Liver (tissue), 3 donors: ENCODE data around the gene SMC6.

Source experiments
- FOXA1 ChIP-seq: IDR thresholded peaks from 2 replicates; pipeline ENCODE4 v1.6.1; 2016; ENCODE audit warnings: antibody characterized with exemption
- FOXA2 ChIP-seq: IDR thresholded peaks from 2 replicates; pipeline ENCODE4 v1.6.1; 2016; ENCODE audit warnings: antibody characterized with exemption
- TAF1 ChIP-seq: conservative IDR thresholded peaks from 2 replicates; pipeline ENCODE4 v1.6.1; 2016; ENCODE audit warnings: antibody characterized with exemption, mild to moderate bottlenecking
- TF ChIP-seq, protein P1 (sequence below): fragments of 150-350 bp; IDR thresholded peaks from 2 replicates; pipeline ENCODE4 v1.5.1; 2017; ENCODE audit warnings: improper control_type of control experiment, low read depth, low read length; ENCODE audit not compliant: missing input control
- TF ChIP-seq, protein P2 (sequence below): IDR thresholded peaks from 2 replicates; pipeline ENCODE4 v1.6.1; 2016; ENCODE audit warnings: antibody characterized with exemption
- TF ChIP-seq, protein P3 (sequence below): IDR thresholded peaks from 2 replicates; pipeline ENCODE4 v1.6.1; 2016; ENCODE audit warnings: antibody characterized with exemption, mild to moderate bottlenecking
- TF ChIP-seq, protein P4 (sequence below): IDR thresholded peaks from 2 replicates; pipeline ENCODE4 v1.6.1; 2016; ENCODE audit warnings: antibody characterized with exemption
- TF ChIP-seq, protein P5 (sequence below): IDR thresholded peaks from 2 replicates; pipeline ENCODE4 v1.6.1; 2016; ENCODE audit warnings: antibody characterized with exemption
- donor health status: healthy.
- donor health status: healthy.

DNA sequence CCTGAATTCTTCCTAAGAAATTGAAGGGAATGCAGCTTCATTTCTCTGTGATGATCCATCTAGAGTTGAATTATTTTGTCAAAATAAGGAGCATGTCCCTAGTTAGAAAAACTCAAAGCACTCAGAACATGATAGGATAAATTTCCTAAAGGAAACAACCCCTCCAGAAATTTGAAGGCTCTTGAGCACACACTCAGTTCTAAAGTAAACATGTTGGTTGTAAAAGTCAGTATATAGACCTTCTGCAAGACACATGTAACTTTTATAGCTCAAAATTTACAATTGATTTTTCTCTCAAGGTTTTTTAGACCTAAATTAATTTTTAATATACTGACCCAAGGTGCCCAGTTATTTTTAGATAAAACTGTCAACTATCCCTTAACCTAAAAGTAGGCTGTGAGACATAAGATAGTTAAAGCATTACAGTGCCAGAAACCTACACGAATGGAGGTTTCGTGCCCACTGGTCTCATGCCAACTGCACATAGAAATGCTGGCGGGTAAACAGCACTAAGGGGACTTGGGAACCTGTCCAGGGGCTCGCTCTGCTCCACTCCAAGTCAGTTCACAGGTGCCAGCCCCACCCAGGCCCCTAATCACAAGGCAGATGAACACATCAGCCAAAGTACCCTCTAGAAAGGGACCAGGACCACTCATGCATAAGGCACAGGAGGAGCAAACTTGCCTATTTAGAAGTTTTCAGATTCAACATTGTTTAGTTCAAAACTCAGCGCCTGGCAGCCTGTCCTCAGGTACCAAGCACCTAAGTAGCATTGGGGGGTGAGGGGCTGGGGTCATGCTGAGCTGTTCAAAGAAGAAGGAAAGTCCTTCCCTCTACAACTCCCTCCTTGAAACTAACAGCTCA, 106.5 kb downstream of the SMC6 start:
- TF ChIP-seq, protein P1, sequence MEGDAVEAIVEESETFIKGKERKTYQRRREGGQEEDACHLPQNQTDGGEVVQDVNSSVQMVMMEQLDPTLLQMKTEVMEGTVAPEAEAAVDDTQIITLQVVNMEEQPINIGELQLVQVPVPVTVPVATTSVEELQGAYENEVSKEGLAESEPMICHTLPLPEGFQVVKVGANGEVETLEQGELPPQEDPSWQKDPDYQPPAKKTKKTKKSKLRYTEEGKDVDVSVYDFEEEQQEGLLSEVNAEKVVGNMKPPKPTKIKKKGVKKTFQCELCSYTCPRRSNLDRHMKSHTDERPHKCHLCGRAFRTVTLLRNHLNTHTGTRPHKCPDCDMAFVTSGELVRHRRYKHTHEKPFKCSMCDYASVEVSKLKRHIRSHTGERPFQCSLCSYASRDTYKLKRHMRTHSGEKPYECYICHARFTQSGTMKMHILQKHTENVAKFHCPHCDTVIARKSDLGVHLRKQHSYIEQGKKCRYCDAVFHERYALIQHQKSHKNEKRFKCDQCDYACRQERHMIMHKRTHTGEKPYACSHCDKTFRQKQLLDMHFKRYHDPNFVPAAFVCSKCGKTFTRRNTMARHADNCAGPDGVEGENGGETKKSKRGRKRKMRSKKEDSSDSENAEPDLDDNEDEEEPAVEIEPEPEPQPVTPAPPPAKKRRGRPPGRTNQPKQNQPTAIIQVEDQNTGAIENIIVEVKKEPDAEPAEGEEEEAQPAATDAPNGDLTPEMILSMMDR: no peak
- TF ChIP-seq, protein P2, sequence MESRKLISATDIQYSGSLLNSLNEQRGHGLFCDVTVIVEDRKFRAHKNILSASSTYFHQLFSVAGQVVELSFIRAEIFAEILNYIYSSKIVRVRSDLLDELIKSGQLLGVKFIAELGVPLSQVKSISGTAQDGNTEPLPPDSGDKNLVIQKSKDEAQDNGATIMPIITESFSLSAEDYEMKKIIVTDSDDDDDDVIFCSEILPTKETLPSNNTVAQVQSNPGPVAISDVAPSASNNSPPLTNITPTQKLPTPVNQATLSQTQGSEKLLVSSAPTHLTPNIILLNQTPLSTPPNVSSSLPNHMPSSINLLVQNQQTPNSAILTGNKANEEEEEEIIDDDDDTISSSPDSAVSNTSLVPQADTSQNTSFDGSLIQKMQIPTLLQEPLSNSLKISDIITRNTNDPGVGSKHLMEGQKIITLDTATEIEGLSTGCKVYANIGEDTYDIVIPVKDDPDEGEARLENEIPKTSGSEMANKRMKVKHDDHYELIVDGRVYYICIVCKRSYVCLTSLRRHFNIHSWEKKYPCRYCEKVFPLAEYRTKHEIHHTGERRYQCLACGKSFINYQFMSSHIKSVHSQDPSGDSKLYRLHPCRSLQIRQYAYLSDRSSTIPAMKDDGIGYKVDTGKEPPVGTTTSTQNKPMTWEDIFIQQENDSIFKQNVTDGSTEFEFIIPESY: no peak
- TF ChIP-seq, protein P3, sequence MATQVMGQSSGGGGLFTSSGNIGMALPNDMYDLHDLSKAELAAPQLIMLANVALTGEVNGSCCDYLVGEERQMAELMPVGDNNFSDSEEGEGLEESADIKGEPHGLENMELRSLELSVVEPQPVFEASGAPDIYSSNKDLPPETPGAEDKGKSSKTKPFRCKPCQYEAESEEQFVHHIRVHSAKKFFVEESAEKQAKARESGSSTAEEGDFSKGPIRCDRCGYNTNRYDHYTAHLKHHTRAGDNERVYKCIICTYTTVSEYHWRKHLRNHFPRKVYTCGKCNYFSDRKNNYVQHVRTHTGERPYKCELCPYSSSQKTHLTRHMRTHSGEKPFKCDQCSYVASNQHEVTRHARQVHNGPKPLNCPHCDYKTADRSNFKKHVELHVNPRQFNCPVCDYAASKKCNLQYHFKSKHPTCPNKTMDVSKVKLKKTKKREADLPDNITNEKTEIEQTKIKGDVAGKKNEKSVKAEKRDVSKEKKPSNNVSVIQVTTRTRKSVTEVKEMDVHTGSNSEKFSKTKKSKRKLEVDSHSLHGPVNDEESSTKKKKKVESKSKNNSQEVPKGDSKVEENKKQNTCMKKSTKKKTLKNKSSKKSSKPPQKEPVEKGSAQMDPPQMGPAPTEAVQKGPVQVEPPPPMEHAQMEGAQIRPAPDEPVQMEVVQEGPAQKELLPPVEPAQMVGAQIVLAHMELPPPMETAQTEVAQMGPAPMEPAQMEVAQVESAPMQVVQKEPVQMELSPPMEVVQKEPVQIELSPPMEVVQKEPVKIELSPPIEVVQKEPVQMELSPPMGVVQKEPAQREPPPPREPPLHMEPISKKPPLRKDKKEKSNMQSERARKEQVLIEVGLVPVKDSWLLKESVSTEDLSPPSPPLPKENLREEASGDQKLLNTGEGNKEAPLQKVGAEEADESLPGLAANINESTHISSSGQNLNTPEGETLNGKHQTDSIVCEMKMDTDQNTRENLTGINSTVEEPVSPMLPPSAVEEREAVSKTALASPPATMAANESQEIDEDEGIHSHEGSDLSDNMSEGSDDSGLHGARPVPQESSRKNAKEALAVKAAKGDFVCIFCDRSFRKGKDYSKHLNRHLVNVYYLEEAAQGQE: no peak
- TF ChIP-seq FOXA2 (no peak), FOXA1 (no peak), TAF1 (no peak)
- TF ChIP-seq, protein P4, sequence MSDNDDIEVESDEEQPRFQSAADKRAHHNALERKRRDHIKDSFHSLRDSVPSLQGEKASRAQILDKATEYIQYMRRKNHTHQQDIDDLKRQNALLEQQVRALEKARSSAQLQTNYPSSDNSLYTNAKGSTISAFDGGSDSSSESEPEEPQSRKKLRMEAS: no peak
- TF ChIP-seq, protein P5, sequence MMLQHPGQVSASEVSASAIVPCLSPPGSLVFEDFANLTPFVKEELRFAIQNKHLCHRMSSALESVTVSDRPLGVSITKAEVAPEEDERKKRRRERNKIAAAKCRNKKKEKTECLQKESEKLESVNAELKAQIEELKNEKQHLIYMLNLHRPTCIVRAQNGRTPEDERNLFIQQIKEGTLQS: no peak
